22Rv1 (cell line): ENCODE measurements around the gene ALDH1L1.

ENCODE experiments used
- CTCF ChIP-seq: fragments of 450-650 bp; IDR thresholded peaks from 2 replicates; pipeline ENCODE4 v1.5.1; 2017; ENCODE audit warnings: mild to moderate bottlenecking
- ZFX ChIP-seq: fragments of 450-650 bp; IDR thresholded peaks from 2 replicates; pipeline ENCODE4 v1.6.1; 2017; ENCODE audit warnings: antibody characterized with exemption, borderline replicate concordance

- TF ChIP-seq CTCF (peak; percentile 74), ZFX (no peak)
Observed at GRCh38 chr3:126212620-126213378, 32.4 kb upstream of the ALDH1L1 start.
